H1 (cell line): ENCODE measurements around the gene SNRNP70. TPM values are rescaled to one million over a fixed set of nuclear protein-coding genes. Genes with fewer than 3 reads are reported as not detected.

Experiments
- CTCF ChIA-PET: fragments of 300-600 bp; sonication (Branson Sonifier 250); formaldehyde crosslinking; loops from one replicate; lab custom pipeline; 2021; ENCODE audit not compliant: partially characterized antibody; lab: Charles Lee
- POLR2A ChIA-PET: fragments of 300-600 bp; sonication (Branson Sonifier 250); formaldehyde crosslinking; loops from one replicate; lab custom pipeline; 2021; ENCODE audit warnings: inconsistent platforms; ENCODE audit not compliant: partially characterized antibody; lab: Charles Lee
- DNase-seq, 2 experiments: peaks; one replicate each; pipeline versions ENCODE4 v3.0.0 to v3.0.0-alpha.2; 2010 to 2022; ENCODE audit warnings: low spot score in 2 of 2, low read depth in 1 of 2, mixed read lengths in 1 of 2
- FAIRE-seq: peaks from 2 replicates; lab custom pipeline; 2011; peaks lifted over from hg19 to GRCh38; lab: Jason Lieb, UNC
- H2AFZ ChIP-seq: 2 replicates; pipeline ENCODE4 v1.8.1; 2012; ENCODE audit warnings: low read length, inconsistent platforms
- H2AK5ac ChIP-seq: 2 replicates; pipeline ENCODE4 v1.6.1; 2013; ENCODE audit warnings: low read depth, low read length
- H2BK120ac ChIP-seq: replicated peaks from 2 replicates; pipeline ENCODE3; 2013; ENCODE audit warnings: low read depth, low read length, inconsistent platforms
- H2BK12ac ChIP-seq: 2 replicates; pipeline ENCODE4 v1.6.1; 2013; ENCODE audit warnings: low read depth, low read length
- H2BK15ac ChIP-seq: 2 replicates; pipeline ENCODE4 v1.6.1; 2013; ENCODE audit warnings: low read length
- H2BK20ac ChIP-seq: 2 replicates; pipeline ENCODE4 v1.6.1; 2013; ENCODE audit warnings: low read length
- H2BK5ac ChIP-seq: 2 replicates; pipeline ENCODE4 v1.6.1; 2013; ENCODE audit warnings: low read depth, low read length
- H3K14ac ChIP-seq: 2 replicates; pipeline ENCODE4 v1.6.1; 2013; ENCODE audit warnings: inconsistent platforms; ENCODE audit not compliant: insufficient read length
- H3K18ac ChIP-seq: 2 replicates; pipeline ENCODE4 v1.6.1; 2013; ENCODE audit warnings: low read length; ENCODE audit errors: extremely low read depth
- H3K23ac ChIP-seq: 2 replicates; pipeline ENCODE4 v1.6.1; 2013; ENCODE audit warnings: inconsistent platforms; ENCODE audit not compliant: insufficient read length
- H3K23me2 ChIP-seq: 2 replicates; pipeline ENCODE4 v1.6.1; 2013; ENCODE audit warnings: low read depth, low read length
- H3K27ac ChIP-seq: 2 replicates; pipeline ENCODE4 v1.6.1; 2011; ENCODE audit warnings: low read depth, low read length, inconsistent platforms
- H3K27me3 ChIP-seq, 4 experiments: replicated peaks in 1 of 4; 1 replicate in 1 of 4; 2 replicates in 3 of 4; pipeline versions ENCODE4 v1.6.1 to v1.8.1; 2011 to 2013; ENCODE audit warnings: low read length in 3 of 4, mild to moderate bottlenecking in 3 of 4, inconsistent platforms in 2 of 4, mixed read lengths in 2 of 4, moderate library complexity in 1 of 4; ENCODE audit not compliant: control insufficient read depth in 3 of 4, insufficient read depth in 3 of 4; ENCODE audit errors: extremely low read depth in 1 of 4
- H3K36me3 ChIP-seq, 4 experiments: 2 replicates each; pipeline versions ENCODE4 v1.6.1 to v1.8.1; 2011 to 2013; ENCODE audit warnings: mild to moderate bottlenecking in 4 of 4, low read length in 3 of 4, moderate library complexity in 2 of 4, control low read depth in 1 of 4, inconsistent platforms in 1 of 4; ENCODE audit not compliant: insufficient read depth in 4 of 4, control insufficient read depth in 2 of 4
- H3K4ac ChIP-seq: replicated peaks from 2 replicates; pipeline ENCODE3; 2013; ENCODE audit warnings: low read length, low read depth, mixed read lengths, inconsistent platforms; ENCODE audit not compliant: insufficient read length
- H3K4me1 ChIP-seq, 4 experiments: replicated peaks in 1 of 4; 1 replicate in 1 of 4; 2 replicates in 3 of 4; pipeline versions ENCODE4 v1.6.1 to v1.8.1; 2011 to 2013; ENCODE audit warnings: low read length in 3 of 4, inconsistent platforms in 2 of 4, mixed read lengths in 1 of 4; ENCODE audit not compliant: insufficient read depth in 4 of 4, control insufficient read depth in 3 of 4
- H3K4me2 ChIP-seq, 2 experiments: 2 replicates each; pipeline versions ENCODE4 v1.6.1 to v1.8.1; 2011 to 2013; ENCODE audit warnings: low read depth in 2 of 2, low read length in 2 of 2, control low read depth in 1 of 2, inconsistent platforms in 1 of 2, mild to moderate bottlenecking in 1 of 2; ENCODE audit not compliant: insufficient read depth in 1 of 2
- H3K4me3 ChIP-seq, 4 experiments: fragments of 200-600, 300-600 bp in 1 of 4; sonication (generic), shearing (Covaris generic), sonication (Bioruptor Twin) in 1 of 4; 2 replicates each; pipeline versions ENCODE4 v1.5.1 to v1.8.1; 2011 to 2016; ENCODE audit warnings: low read length in 4 of 4, low read depth in 3 of 4, control low read depth in 2 of 4, inconsistent platforms in 2 of 4, mild to moderate bottlenecking in 2 of 4, mixed read lengths in 1 of 4, moderate library complexity in 1 of 4; ENCODE audit not compliant: insufficient read depth in 2 of 4; ENCODE audit errors: extremely low read depth in 1 of 4
- H3K56ac ChIP-seq: replicated peaks from 2 replicates; pipeline ENCODE3; 2013; ENCODE audit warnings: low read depth, mild to moderate bottlenecking, mixed read lengths, low read length, inconsistent platforms; ENCODE audit not compliant: insufficient read length
- H3K79me1 ChIP-seq: 2 replicates; pipeline ENCODE4 v1.6.1; 2013; ENCODE audit warnings: low read depth, low read length, control low read depth
- H3K79me2 ChIP-seq, 2 experiments: 2 replicates each; pipeline versions ENCODE4 v1.6.1 to v1.8.1; 2012 to 2013; ENCODE audit warnings: low read length in 2 of 2, mild to moderate bottlenecking in 2 of 2, inconsistent platforms in 1 of 2; ENCODE audit not compliant: insufficient read depth in 2 of 2, control insufficient read depth in 1 of 2
- H3K9ac ChIP-seq, 4 experiments: replicated peaks in 1 of 4; 1 replicate in 1 of 4; 2 replicates in 3 of 4; pipeline versions ENCODE4 v1.6.1 to v1.8.1; 2011 to 2013; ENCODE audit warnings: low read depth in 3 of 4, low read length in 3 of 4, control low read depth in 2 of 4, mild to moderate bottlenecking in 2 of 4, moderate library complexity in 2 of 4, inconsistent platforms in 1 of 4; ENCODE audit errors: extremely low read depth in 1 of 4
- H3K9me3 ChIP-seq, 2 experiments: 2 replicates each; pipeline versions ENCODE4 v1.6.1 to v1.8.1; 2012 to 2013; ENCODE audit warnings: mild to moderate bottlenecking in 2 of 2, moderate library complexity in 2 of 2, control low read depth in 1 of 2, inconsistent platforms in 1 of 2, low read depth in 1 of 2, low read length in 1 of 2, mixed read lengths in 1 of 2; ENCODE audit not compliant: insufficient read depth in 2 of 2
- H4K20me1 ChIP-seq, 2 experiments: replicated peaks in 1 of 2; 2 replicates each; pipeline versions ENCODE3 to v1.8.1; 2011 to 2013; ENCODE audit warnings: inconsistent platforms in 2 of 2, low read length in 2 of 2, mild to moderate bottlenecking in 1 of 2; ENCODE audit not compliant: insufficient read depth in 2 of 2, control insufficient read depth in 1 of 2
- H4K5ac ChIP-seq: 2 replicates; pipeline ENCODE4 v1.6.1; 2013; ENCODE audit warnings: low read length, low read depth, mixed read lengths, inconsistent platforms; ENCODE audit not compliant: insufficient read length
- H4K8ac ChIP-seq: 2 replicates; pipeline ENCODE4 v1.8.0; 2013; ENCODE audit warnings: mild to moderate bottlenecking, moderate library complexity, low read length, inconsistent platforms; ENCODE audit not compliant: insufficient read depth; ENCODE audit errors: extremely low read depth
- H4K91ac ChIP-seq: replicated peaks from 2 replicates; pipeline ENCODE3; 2013; ENCODE audit warnings: low read length, mixed read lengths, inconsistent platforms; ENCODE audit not compliant: insufficient read length
- ASH2L ChIP-seq: fragments of 200-600, 300-600 bp; sonication (generic); IDR thresholded peaks from one replicate; pipeline ENCODE4 v1.7.1; 2017; ENCODE audit warnings: low read length
- BRCA1 ChIP-seq: IDR thresholded peaks from 2 replicates; pipeline ENCODE4 v1.6.1; 2012; ENCODE audit warnings: low read depth, low read length, improper control_type of control experiment
- CHD2 ChIP-seq: IDR thresholded peaks from 2 replicates; pipeline ENCODE4 v1.6.1; 2012; ENCODE audit warnings: low read length, improper control_type of control experiment
- HDAC2 ChIP-seq, 2 experiments: fragments of 300-600 bp in 1 of 2; sonication (generic) in 1 of 2; IDR thresholded peaks; 2 replicates each; pipeline ENCODE4 v1.6.1; 2011 to 2012; ENCODE audit warnings: low read depth in 2 of 2, low read length in 2 of 2, mild to moderate bottlenecking in 2 of 2, moderate library complexity in 2 of 2, borderline replicate concordance in 1 of 2, inconsistent platforms in 1 of 2
- KDM4A ChIP-seq: IDR thresholded peaks from one replicate; pipeline ENCODE4 v1.7.1; 2012; ENCODE audit warnings: low read depth, mild to moderate bottlenecking, moderate library complexity, low read length, inconsistent platforms; ENCODE audit not compliant: severe bottlenecking
- MAX ChIP-seq: IDR thresholded peaks from 2 replicates; pipeline ENCODE4 v1.6.1; 2012; ENCODE audit warnings: inconsistent platforms
- RXRA ChIP-seq: IDR thresholded peaks from 2 replicates; pipeline ENCODE4 v1.6.1; 2011; ENCODE audit warnings: low read depth, mild to moderate bottlenecking, low read length, moderate library complexity; ENCODE audit not compliant: insufficient read depth
- SIN3A ChIP-seq, 2 experiments: IDR thresholded peaks in 1 of 2; conservative IDR thresholded peaks in 1 of 2; 2 replicates each; pipeline ENCODE4 v1.6.1; 2011 to 2012; ENCODE audit warnings: low read length in 2 of 2, improper control_type of control experiment in 1 of 2, low read depth in 1 of 2, mild to moderate bottlenecking in 1 of 2
- SUZ12 ChIP-seq: fragments of 200-600 bp; sonication (generic); IDR thresholded peaks from 2 replicates; pipeline ENCODE4 v1.6.1; 2012; ENCODE audit warnings: mild to moderate bottlenecking, inconsistent platforms, low read length, moderate library complexity, mixed read lengths
- WGBS, 2 experiments: shearing (Covaris generic) in 1 of 2; methylation state at CpG; one replicate each; pipeline versions ENCODE4 v1.1.6 to v1.1.7; 2013 to 2015; ENCODE audit warnings: low lambda C conversion rate in 2 of 2, mixed read lengths in 2 of 2, inconsistent platforms in 1 of 2, low coverage in 1 of 2, missing lambda C conversion rate in 1 of 2; ENCODE audit not compliant: insufficient replicate concordance in 2 of 2, insufficient coverage in 1 of 2, insufficient read length in 1 of 2; ENCODE audit errors: extremely low coverage in 1 of 2, missing lambda C conversion rate in 1 of 2; 5-methylcytosine and 5-hydroxymethylcytosine counted together
- polyA plus RNA-seq, 7 experiments: library from polyadenylated mRNA; depleted of rRNA in 3 of 7; stranded (reverse) in 5 of 7; unstranded in 2 of 7; fragments of >200 nt in 5 of 7; fragments of 200-250 nt in 2 of 7; gene quantifications; 1 replicate in 5 of 7; 2 replicates in 1 of 7; 4 replicates in 1 of 7; pipeline versions ENCODE4 v1.2.1 to v1.2.3, GENCODE V29; 2011 to 2013; ENCODE audit warnings: missing spikeins in 2 of 7, mixed read lengths in 2 of 7
- total RNA-seq: library from RNA; stranded (reverse); fragmentation: NEBNext Ultra II Directional; extraction: Animal tissue kit (Norgen Biotek cat#: 25700); gene quantifications from 2 replicates; pipeline ENCODE4 v1.2.1, GENCODE V29; 2021

Gene SNRNP70
- total and polyA plus RNA-seq, 2 of the 8 experiments (the other 6 are each of a cell fraction or from before 2014, with no cell fraction given) = 231 to 235 TPM

DNA sequence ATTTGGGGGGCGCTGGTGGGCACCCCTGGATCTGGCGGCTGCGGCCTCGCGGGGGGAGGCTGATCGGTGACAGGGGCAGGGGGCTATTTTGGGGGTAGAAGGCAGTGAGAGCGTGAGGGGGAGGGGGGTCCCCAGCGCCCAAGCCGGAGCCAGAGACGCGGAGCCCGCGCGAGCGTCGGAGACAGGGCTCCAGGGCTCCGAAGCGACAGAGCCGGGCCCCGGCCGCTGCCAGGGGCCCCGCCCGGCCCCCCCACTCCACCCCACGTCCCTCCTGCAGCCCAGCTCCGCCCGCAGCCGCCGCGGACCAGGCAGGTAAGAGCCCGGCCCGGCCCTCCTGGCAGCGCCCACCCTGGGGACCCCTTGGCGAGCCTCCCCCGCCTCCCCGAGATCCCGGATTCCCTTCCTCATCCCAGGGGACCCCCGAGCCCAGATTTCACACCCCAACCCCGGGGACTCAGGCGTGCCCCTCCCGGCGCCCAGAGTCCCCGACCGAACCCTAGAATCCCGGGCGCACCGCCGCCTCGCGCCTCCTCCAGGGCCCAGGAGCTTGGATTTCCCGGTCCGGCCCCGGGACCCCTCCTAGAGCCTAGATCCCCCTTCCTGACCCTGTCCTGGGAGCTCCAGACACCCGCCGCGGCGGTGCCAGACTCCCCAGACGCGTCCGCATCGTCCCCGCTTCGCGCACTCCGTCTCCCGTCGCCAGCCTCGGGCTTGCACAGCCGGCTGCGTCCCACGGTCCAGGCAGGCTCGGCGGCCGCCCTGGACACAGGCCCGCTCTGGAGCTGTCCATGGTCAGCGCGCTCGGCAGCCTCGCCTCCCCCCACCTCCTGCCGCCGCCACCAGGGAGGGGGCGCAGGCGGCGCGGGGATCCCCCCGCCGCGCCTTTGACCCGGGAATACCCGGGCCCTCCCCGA is 34.4 kb downstream of the SNRNP70 start, which contains the start of gene PPFIA3:
Gene PPFIA3 (plus strand): TSS at position 134 of the 914 bp plus-strand sequence. CDS start 8,330 bp downstream, outside the sequence.
- peaks cover 8 to 19% (median 17%) of the 10 kb centered on the region in 4 experiments for H3K27me3 ChIP-seq
- H3K79me1 ChIP-seq = peaks cover 2% of the 10 kb centered on the region; the same call in 1 of the 2 replicates
- peak within 1 kb of the TSS; percentile 81 for H4K91ac ChIP-seq
- no peak for FAIRE-seq
- H2BK120ac ChIP-seq = peak within 1 kb of the TSS; percentile 54
- H3K9me3 ChIP-seq = no peaks in the 10 kb centered on the region
- H2BK15ac ChIP-seq = peak within 1 kb of the TSS; percentile 88; the same call in 1 of the 2 replicates
- H3K4me2 ChIP-seq = peak within 1 kb of the TSS; percentile 86
- peak within 1 kb of the TSS; percentile 95 for H4K5ac ChIP-seq
- peak within 1 kb of the TSS; percentile 57; the same call in 1 of the 2 replicates for H3K27ac ChIP-seq
- peak within 1 kb of the TSS in 3 of 4 experiments; percentile 36 to 74 (median 66); a peak in 6 of 7 replicates for H3K9ac ChIP-seq
- peak within 1 kb of the TSS; percentile 77 for H3K56ac ChIP-seq
- DNase-seq = peak in 1 of 2 experiments; percentile 79
- no peak within 1 kb of the TSS for H3K23ac ChIP-seq
- H4K20me1 ChIP-seq = peaks cover 0 to 9% of the 10 kb centered on the region in 2 experiments
- CTCF ChIA-PET = interaction anchor here (0.7 to 3.0 kb wide), 14 partner anchors 10 to 106 kb away, joined by 3 to 11 read pairs (median 4); no protein-coding TSS in a partner anchor
- WGBS, 2 experiments = 2% methylated on average over 23 of the region's 90 CpGs; no CpG with 5 or more reads in 1 of the 2 experiments
- POLR2A ChIA-PET = interaction anchor here (0.7 to 2.3 kb wide), 10 partner anchors 10 to 312 kb away, joined by 3 to 24 read pairs (median 4); no protein-coding TSS in a partner anchor
- peak within 1 kb of the TSS; percentile 75; the same call in 1 of the 2 replicates for H2AK5ac ChIP-seq
- H2BK5ac ChIP-seq = peak within 1 kb of the TSS; percentile 78; the same call in 1 of the 2 replicates
- no peak within 1 kb of the TSS for H2AFZ ChIP-seq
- no peak within 1 kb of the TSS for H2BK20ac ChIP-seq
- no peak within 1 kb of the TSS for H3K14ac ChIP-seq
- peak within 1 kb of the TSS; percentile 85 for H3K4ac ChIP-seq
- H3K4me3 ChIP-seq = peak within 1 kb of the TSS; percentile 64 to 86 (median 78)
- no peaks in the 10 kb centered on the region for H3K36me3 ChIP-seq
- H3K4me1 ChIP-seq = peaks cover 0 to 4% (median 3%) of the 10 kb centered on the region in 4 experiments; a peak in 4 of 7 replicates
- H3K23me2 ChIP-seq = peaks cover 15% of the 10 kb centered on the region
- peak within 1 kb of the TSS; percentile 96 for H3K18ac ChIP-seq
- no peak within 1 kb of the TSS for H2BK12ac ChIP-seq
- peak within 1 kb of the TSS; percentile 94 for H4K8ac ChIP-seq
- no peaks in the 10 kb centered on the region for H3K79me2 ChIP-seq
- TF ChIP-seq KDM4A (peak; percentile 7), SIN3A (conservative IDR thresholded peaks at IDR 0.05 in 1 of 2, IDR thresholded peaks at IDR 0.05 in 1 of 2; ENCODE audit: low read depth in 1 of 2, low read length in 2 of 2) (peak in 1 of 2 experiments; percentile 82; a peak in 2 of 4 replicates), BRCA1 (no peak), SUZ12 (peak; percentile 55), RXRA (no peak), ASH2L (peak; percentile 42), MAX (0 out of 2 replicates have a peak, but pooled peaks have one; percentile 52), CHD2 (no peak), HDAC2 (IDR thresholded peaks at IDR 0.05; ENCODE audit: borderline replicate concordance in 1 of 2, low read depth in 2 of 2, low read length in 2 of 2) (peak in 1 of 2 experiments; percentile 32; a peak in 1 of 4 replicates)
